ELR (cell line): ENCODE results near the gene CALM1.

Experiments
- DNase-seq: peaks from one replicate; pipeline ENCODE4 v3.0.0-alpha.2; 2015; ENCODE audit warnings: low read depth

The CALM1 gene

GRCh38 chr14:90409209-90409730 lies 12.4 kb downstream of the CALM1 start:
- peak; percentile 95 for DNase-seq

- DNase-seq = no peak
Observed at GRCh38 chr14:90412058-90412457, 15.2 kb downstream of the CALM1 start.

DNA sequence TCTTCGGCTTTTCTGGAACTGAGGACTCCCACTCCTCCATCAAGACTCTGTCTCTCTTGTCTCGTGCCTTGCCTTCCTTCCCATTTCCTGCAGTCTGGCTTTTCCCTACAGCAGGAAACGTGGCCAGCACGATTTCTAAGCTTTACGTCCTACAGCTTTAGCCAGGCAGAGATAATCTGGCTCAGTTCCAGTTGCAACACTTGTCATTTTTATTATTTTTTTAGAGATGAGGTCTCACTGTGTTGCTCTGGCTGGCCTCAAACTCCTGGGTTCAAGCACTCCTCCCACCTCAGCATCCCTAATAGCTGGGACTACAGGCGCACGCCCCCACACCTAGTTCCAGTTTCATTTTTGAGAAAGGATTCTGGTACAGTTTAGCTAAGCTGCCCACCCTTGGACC lies 19.9 kb downstream of the CALM1 start:
- no peak for DNase-seq

DNA sequence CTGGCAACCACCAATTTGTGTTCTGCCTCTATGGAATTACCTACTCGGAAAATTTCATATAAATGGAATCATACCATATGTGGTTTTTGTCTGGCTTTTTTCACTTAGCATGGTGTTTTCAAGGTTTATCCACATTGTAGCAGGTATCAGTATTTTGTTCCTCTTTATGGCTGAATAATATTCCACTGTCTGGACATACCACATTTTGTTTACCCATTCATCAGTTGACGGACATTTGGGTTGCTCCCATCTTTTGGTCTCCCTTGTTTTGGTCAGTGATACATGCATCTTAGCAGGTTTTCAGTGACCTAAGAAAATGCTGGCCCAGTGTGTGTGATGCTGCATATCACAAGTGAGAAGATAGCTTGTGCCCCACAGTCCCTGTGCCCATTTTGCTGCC lies 21.2 kb downstream of the CALM1 start:
- DNase-seq = no peak

DNA sequence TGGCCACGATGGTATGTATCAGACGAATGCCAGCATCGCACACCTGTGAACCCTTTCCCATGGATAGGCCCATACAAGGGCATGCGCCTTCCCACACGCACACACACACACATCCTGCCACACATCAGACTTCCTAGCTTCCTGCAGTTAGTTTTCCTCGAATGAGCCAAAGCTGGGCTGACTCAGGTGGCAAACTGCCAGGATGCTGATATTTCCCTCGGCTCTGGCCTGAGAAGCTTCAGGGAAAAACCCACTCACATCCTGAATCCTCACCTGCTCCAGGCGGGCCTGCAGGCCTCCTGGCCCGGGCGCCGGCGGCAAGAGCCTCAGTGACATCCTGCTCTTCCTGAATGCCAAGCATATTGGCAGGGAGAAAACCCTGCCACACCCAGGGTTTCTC lies 22.4 kb downstream of the CALM1 start:
- DNase-seq = peak; percentile 98

- no peak for DNase-seq
Observed at GRCh38 chr14:90421001-90421631, 24.3 kb downstream of the CALM1 start.

GRCh38 chr14:90421632-90422020 lies 24.8 kb downstream of the CALM1 start:
- DNase-seq = no peak

DNA sequence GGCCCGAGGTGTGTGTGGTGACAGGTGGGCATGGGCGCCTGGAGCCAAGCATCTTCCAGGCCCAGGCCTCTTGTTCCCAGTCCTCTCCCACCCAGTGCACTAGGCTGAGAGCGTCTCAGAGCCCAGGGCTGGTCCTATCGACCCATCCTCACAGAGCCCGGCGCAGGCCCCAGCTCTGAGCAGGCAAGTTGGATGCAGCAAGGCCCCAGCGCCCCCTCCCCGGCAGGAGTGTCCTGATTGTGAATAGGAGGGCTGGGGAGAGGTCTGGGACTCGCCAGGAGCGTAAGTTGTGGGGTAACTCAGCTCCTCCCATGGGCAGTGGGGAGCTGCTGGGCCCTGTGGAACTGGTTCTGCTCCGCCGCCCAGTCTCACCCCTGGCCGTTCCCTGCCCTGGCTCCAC lies 26.3 kb downstream of the CALM1 start:
- no peak for DNase-seq

- DNase-seq = no peak
Observed at GRCh38 chr14:90424075-90424474, 27.2 kb downstream of the CALM1 start.

- DNase-seq = no peak
Observed at GRCh38 chr14:90424686-90425372, 28.0 kb downstream of the CALM1 start.

DNA sequence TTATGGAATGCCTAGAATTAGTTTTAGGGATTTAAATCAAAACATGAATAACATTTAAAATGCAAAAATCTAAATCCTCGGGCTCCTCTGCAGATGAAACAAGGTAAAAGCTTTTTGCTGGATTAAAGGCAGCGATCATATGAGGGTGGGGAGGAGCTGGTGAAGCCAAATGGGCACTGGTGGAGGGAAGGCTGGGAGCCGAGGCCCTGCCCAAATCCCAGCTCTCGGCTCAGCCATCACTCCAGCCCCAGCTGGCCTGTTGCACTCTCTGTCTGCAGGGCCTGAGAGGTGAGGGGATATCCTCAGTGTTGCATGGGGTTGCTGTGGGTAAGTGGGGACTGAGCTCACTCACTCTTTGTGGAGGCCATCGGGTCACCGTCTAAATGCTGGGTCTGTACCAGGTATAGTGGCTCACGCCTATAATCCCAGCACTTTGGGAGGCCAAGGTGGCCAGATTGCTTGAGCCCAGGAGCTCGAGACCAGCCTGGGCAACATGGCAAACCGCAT lies 28.6 kb downstream of the CALM1 start:
- no peak for DNase-seq

GRCh38 chr14:90426031-90426540 lies 29.3 kb downstream of the CALM1 start:
- no peak for DNase-seq

- DNase-seq = no peak
Observed at GRCh38 chr14:90426663-90427062, 29.8 kb downstream of the CALM1 start.

GRCh38 chr14:90427848-90428426 lies 31.1 kb downstream of the CALM1 start:
- DNase-seq = no peak

DNA sequence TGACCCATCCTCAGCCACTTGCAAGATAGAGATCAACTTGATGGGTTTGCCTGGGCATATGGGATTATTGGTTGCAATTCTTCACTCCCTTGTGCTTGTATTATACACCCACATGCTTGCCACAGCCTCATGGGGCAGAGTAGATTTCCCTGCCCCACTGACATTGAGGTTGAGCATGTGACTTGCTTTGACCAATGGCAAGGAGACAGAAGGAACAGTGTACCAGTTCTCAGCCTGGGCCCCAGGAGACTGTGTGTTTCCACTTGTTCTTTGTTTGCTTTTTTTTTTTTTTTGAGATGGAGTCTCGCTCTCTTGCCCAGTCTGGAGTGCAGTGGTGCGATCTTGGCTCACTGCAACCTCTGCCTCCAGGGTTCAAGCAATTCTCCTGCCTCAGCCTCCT lies 31.8 kb downstream of the CALM1 start:
- DNase-seq = no peak

DNA sequence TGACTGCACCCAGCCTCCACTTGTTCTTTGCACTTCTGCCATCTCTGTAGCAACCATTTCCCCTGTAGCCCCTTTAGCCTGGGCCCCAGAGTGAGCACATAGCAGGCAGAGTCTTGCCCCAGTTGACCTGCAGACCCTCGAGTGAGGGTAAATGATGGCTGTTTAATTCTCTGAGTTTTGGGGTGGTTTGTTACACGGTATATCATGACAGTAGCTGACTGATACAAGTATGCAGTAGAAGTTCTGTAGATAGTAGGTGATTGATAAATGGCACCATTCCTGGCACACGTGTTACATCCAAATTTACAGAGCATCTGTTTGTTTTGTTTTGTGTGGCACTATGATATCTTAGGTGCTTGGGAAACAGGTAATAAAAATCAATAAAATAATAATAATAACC lies 32.4 kb downstream of the CALM1 start:
- no peak for DNase-seq

DNA sequence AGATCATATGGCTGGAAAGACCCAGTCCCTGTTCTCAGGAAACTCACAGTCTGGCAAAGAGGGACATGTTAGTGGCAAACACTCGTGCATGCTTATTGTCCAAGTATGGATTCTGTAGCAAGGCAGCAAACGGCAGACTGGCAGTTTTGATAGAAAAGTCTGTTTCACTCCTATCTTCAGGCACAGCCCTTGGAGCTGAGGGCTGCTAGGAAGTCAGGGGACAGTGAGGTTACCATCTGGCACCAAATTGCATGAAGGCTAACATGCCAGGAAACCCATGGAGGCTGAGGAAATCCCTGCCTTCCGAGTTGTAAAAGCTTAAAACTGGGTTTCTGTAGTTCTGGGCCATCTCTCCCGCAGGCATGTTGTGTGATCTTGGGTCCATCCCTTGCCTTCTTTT lies 32.9 kb downstream of the CALM1 start:
- no peak for DNase-seq

DNA sequence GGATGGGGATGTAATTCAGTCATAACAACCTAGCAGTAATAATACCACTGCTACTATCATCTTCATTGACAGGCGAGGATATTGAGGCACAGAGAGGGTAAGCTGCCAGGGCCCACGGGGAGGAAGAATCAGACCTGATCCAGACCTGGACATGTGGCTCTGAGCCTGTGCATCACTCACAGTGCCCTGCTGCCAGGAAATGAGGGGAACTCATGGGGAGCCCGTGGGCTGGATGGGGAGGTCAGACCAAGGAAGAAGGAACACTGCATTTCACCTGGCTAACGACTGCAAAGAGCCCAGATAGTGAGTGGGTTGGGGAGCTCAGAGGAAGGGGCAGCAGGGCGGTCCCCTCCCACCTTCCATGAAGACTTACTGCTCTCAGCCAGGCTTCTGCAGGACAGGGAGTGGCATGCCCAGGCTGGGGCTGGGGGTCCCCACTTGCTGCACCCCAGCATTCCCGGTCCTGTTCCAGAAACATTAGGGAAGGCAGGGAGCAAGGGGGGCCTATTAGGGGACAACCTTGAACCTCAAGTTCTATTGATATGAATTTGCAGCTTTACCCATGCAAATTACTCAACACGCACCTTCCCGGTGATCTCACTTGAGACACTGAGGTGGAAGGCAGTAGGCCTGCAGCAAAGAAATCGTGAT lies 37.7 kb downstream of the CALM1 start:
- DNase-seq = no peak

GRCh38 chr14:90438841-90439240 lies 42.0 kb downstream of the CALM1 start:
- DNase-seq = no peak

DNA sequence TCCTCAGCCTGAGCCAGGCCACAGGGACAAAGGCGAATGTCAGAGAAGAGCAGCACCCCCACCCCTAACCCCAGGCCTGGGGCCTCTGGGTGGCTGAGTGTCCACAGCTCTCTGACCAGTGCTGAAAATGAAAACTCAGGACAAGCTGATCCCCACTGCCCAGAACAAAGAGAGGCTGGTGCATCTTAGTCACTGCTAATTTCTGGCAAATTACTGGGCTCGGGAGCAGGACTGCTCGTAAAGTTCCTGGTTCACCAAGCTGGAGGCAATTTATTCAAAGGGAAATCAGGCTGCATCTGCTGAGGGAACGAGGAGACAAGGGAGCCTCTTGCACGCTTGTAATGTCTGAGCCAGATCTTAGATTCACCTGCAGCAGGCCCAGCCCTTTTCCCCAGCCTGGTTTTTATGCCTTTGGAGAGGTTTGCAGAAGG lies 43.2 kb downstream of the CALM1 start:
- no peak for DNase-seq

- DNase-seq = no peak
Observed at GRCh38 chr14:90440592-90440991, 43.8 kb downstream of the CALM1 start.

GRCh38 chr14:90442388-90442787 lies 45.6 kb downstream of the CALM1 start:
- DNase-seq = no peak
